ENCODE measurements around the gene PHB1. TPM values are rescaled to one million over a fixed set of nuclear protein-coding genes. Genes with fewer than 3 reads are reported as not detected.

Gene PHB1
- total and polyA plus RNA-seq, 3 donors from 2014 or later: 69.1 to 103 (median 95.1) TPM

GRCh38 chr17:49447628-49448302 lies 33.1 kb upstream of the PHB1 start:
- no peak for TF ChIP-seq POLR2A (IDR thresholded peaks at IDR 0.05)
- no peak for TF ChIP-seq CTCF (IDR thresholded peaks at IDR 0.05)
- Histone ChIP-seq H3K36me3 (ENCODE audit: low read depth, missing control alignments) (no peaks in the 10 kb centered on the region), H3K4me1 (no peaks in the 10 kb centered on the region), H3K27ac (no peak overlapping the region), H3K27me3 (no peaks in the 10 kb centered on the region), H3K4me3 (no peak overlapping the region), H3K9me3 (no peaks in the 10 kb centered on the region)
- 83 to 86% methylated on average over 9 of the region's 9 CpGs for WGBS, 2 donors
- DNase-seq: no peak
- intact Hi-C loops (cut with DNase I; ENCODE audit: low total_unique reads): no loop called here

DNA sequence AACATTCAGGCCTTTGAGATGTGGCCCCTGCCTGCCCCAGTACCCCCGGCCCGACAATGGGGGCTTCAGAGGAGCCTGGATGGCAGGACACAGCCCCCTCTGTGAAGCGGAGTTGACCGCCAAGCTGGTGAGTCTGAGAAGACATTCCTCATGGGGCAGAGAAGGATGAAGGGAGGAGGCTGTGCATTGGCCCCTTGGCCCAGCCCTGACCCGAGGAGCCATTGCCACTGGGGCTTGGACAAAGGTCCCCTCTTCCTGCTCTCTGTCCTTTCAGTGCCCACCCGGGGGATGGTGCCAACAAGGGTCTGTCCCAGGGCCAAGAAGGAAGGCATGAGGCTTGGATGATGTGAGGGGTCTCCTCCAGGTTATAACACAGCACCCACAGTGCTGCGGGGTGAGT lies 30.9 kb upstream of the PHB1 start:
- Histone ChIP-seq H3K27ac (no peak overlapping the region), H3K4me1 (no peaks in the 10 kb centered on the region), H3K27me3 (no peaks in the 10 kb centered on the region), H3K36me3 (ENCODE audit: low read depth, missing control alignments) (no peaks in the 10 kb centered on the region), H3K9me3 (no peaks in the 10 kb centered on the region), H3K4me3 (no peak overlapping the region)
- TF ChIP-seq CTCF (IDR thresholded peaks at IDR 0.05) (no peak), POLR2A (IDR thresholded peaks at IDR 0.05) (no peak)
- intact Hi-C loops (cut with DNase I; ENCODE audit: low total_unique reads): no loop called here
- 83 to 91% methylated on average over 5 to 7 of the region's 7 CpGs for WGBS, 2 donors
- DNase-seq: no peak

DNA sequence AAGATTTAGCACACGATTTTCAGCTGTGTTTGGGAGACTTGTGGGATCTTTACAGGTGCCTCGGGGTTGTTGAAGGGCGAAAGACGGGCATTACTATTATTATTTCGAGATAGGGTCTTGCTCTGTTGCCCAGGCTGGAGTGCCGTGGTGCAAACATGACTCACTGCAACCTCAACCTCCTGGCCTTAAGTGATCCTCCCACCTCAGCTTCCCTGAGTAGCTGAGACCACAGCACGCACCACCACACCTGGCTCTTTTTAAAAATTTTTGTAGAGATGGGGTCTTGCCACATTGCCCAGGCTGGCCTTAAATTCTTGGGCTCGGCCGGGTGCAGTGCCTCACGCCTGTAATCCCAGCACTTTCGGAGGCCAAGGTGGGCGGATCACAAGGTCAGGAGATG lies 29.7 kb upstream of the PHB1 start:
- intact Hi-C loops (cut with DNase I; ENCODE audit: low total_unique reads): no loop called here
- H3K4me3 ChIP-seq: no peak overlapping the region
- WGBS, 2 donors: 90 to 92% methylated on average over 12 of the region's 12 CpGs
- no peak overlapping the region for H3K27ac ChIP-seq
- no peak for TF ChIP-seq POLR2A (IDR thresholded peaks at IDR 0.05)
- TF ChIP-seq CTCF (IDR thresholded peaks at IDR 0.05): no peak
- no peaks in the 10 kb centered on the region for H3K27me3 ChIP-seq
- no peaks in the 10 kb centered on the region for H3K4me1 ChIP-seq
- H3K9me3 ChIP-seq: no peaks in the 10 kb centered on the region
- H3K36me3 ChIP-seq (ENCODE audit: low read depth, missing control alignments): no peaks in the 10 kb centered on the region
- DNase-seq: no peak

DNA sequence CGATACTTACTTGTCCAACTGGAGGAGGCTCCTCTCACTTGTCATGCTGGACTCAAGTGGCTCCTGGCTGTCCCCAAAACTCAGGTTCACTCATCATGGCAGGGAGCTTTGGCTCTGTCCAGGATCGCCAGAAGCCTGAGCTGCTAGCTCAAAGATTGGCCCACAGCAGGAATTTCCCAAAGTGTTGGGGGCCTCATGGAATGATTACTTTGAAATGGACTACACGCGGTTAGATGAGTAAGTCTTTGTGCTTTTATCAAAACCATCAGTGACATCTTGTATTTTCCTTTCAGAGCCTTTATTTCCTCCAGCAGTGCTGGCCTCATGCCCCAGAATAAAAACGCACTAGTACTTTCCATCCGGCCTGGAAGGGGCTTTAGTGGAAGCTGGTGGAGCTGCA lies 29.2 kb upstream of the PHB1 start:
- no peak overlapping the region for H3K4me3 ChIP-seq
- no peaks in the 10 kb centered on the region for H3K4me1 ChIP-seq
- 45 to 56% methylated on average over 6 of the region's 6 CpGs for WGBS, 2 donors
- no peak for DNase-seq
- H3K9me3 ChIP-seq: no peaks in the 10 kb centered on the region
- no peaks in the 10 kb centered on the region for H3K36me3 ChIP-seq (ENCODE audit: low read depth, missing control alignments)
- TF ChIP-seq POLR2A (IDR thresholded peaks at IDR 0.05): no peak
- TF ChIP-seq CTCF (IDR thresholded peaks at IDR 0.05): no peak
- intact Hi-C loops (cut with DNase I; ENCODE audit: low total_unique reads): no loop called here
- H3K27ac ChIP-seq: no peak overlapping the region
- no peaks in the 10 kb centered on the region for H3K27me3 ChIP-seq

- WGBS, 2 donors: 84 to 85% methylated on average over 9 of the region's 9 CpGs
- H3K4me3 ChIP-seq: no peak overlapping the region
Measured at GRCh38 chr17:49442041-49442440, 27.4 kb upstream of the PHB1 start.

More at GRCh38 chr17:49442041-49442440, 27.4 kb upstream of the PHB1 start:
- no peak for DNase-seq
- TF ChIP-seq POLR2A (IDR thresholded peaks at IDR 0.05) (no peak), CTCF (IDR thresholded peaks at IDR 0.05) (no peak)
- Histone ChIP-seq H3K27ac (no peak overlapping the region), H3K27me3 (no peaks in the 10 kb centered on the region), H3K36me3 (ENCODE audit: low read depth, missing control alignments) (no peaks in the 10 kb centered on the region), H3K9me3 (no peaks in the 10 kb centered on the region), H3K4me1 (no peaks in the 10 kb centered on the region)
- intact Hi-C loops (cut with DNase I; ENCODE audit: low total_unique reads): no loop called here
